ENCODE results near the gene DEFB128. TPM values are rescaled to one million over a fixed set of nuclear protein-coding genes. Genes with fewer than 3 reads are reported as not detected.
"Not testable (repeated sequence)": the region's sequence is repeated elsewhere in the genome, so short reads cannot be mapped to it uniquely, and the experiment has no call there.

DEFB128 gene
- total RNA-seq, 5 donors from 2014 or later (not counting 1 experiment from before 2014, with no cell fraction given): not detected

GRCh38 chr20:210809-211502, 21.4 kb upstream of the DEFB128 start:
- Mint-ChIP-seq H3K27me3 (no peaks in the 10 kb centered on the region), H3K27ac (no peak overlapping the region), H3K36me3 (no peaks in the 10 kb centered on the region), H3K4me3 (no peak overlapping the region), H3K4me1 (no peaks in the 10 kb centered on the region), H3K9me3 (no peaks in the 10 kb centered on the region)
- no peaks in the 10 kb centered on the region for H3K9me3 ChIP-seq
- ChIA-PET CTCF (interaction anchor here (0.9 to 1.4 kb wide), 2 partner anchors 55 to 120 kb away, joined by 3 to 4 read pairs; no protein-coding TSS in a partner anchor), POLR2A (no interaction called here)
- no peaks in the 10 kb centered on the region for H3K36me3 ChIP-seq (ENCODE audit: control insufficient read depth in 2 of 2, extremely low read depth in 1 of 2, insufficient read depth in 1 of 2, low read length in 1 of 2)
- ATAC-seq (replicated peaks in 1 of 4) (no peak), DNase-seq (no peak)
- no peak overlapping the region for H3K27ac ChIP-seq (ENCODE audit: low read length)
- no peak overlapping the region for H3K4me3 ChIP-seq (ENCODE audit: control insufficient read depth in 1 of 2, extremely low read depth in 1 of 2, low read length in 1 of 2)
- H3K27me3 ChIP-seq (replicated peaks in 1 of 2; ENCODE audit: control insufficient read depth in 2 of 2, extremely low read depth in 1 of 2, insufficient read depth in 2 of 2, low read length in 1 of 2): peaks cover 0 to 3% of the 10 kb centered on the region in 2 experiments
- no peaks in the 10 kb centered on the region for H3K4me1 ChIP-seq (ENCODE audit: control insufficient read depth in 1 of 2, extremely low read depth in 1 of 2, insufficient read depth in 2 of 2, low read length in 2 of 2)
- WGBS (ENCODE audit: insufficient coverage): 64% methylated on average over 4 of the region's 7 CpGs

- 50% methylated on average over 3 of the region's 5 CpGs for WGBS (ENCODE audit: insufficient coverage)
- Histone ChIP-seq H3K4me3 (ENCODE audit: control insufficient read depth in 1 of 2, extremely low read depth in 1 of 2, low read length in 1 of 2) (no peak overlapping the region), H3K27ac (ENCODE audit: low read length) (no peak overlapping the region), H3K9me3 (no peaks in the 10 kb centered on the region), H3K36me3 (ENCODE audit: control insufficient read depth in 2 of 2, extremely low read depth in 1 of 2, insufficient read depth in 1 of 2, low read length in 1 of 2) (no peaks in the 10 kb centered on the region), H3K27me3 (replicated peaks in 1 of 2; ENCODE audit: control insufficient read depth in 2 of 2, extremely low read depth in 1 of 2, insufficient read depth in 2 of 2, low read length in 1 of 2) (no peaks in the 10 kb centered on the region), H3K4me1 (ENCODE audit: control insufficient read depth in 1 of 2, extremely low read depth in 1 of 2, insufficient read depth in 2 of 2, low read length in 2 of 2) (no peaks in the 10 kb centered on the region)
- no peaks in the 10 kb centered on the region for H3K36me3 Mint-ChIP-seq
- H3K27me3 Mint-ChIP-seq: peaks cover 0 to 2% of the 10 kb centered on the region in 2 donors
- no peak overlapping the region for H3K4me3 Mint-ChIP-seq
- ATAC-seq (replicated peaks in 1 of 4) (peak; percentile 74 to 91 (median 83)), DNase-seq (peak in 14 of 35 experiments; percentile 1 to 65 (median 10))
- no peak overlapping the region for H3K27ac Mint-ChIP-seq
- no peaks in the 10 kb centered on the region for H3K9me3 Mint-ChIP-seq
- H3K4me1 Mint-ChIP-seq: no peaks in the 10 kb centered on the region
- CTCF ChIA-PET: interaction anchor here (0.6 to 2.7 kb wide), 3 partner anchors 58 to 122 kb away, joined by 3 to 10 read pairs (median 4); no protein-coding TSS in a partner anchor
- POLR2A ChIA-PET: no interaction called here
Measured at GRCh38 chr20:208942-209566, 19.5 kb upstream of the DEFB128 start.

GRCh38 chr20:203630-204029, 14.1 kb upstream of the DEFB128 start:
- H3K27ac Mint-ChIP-seq; H3K4me3 ChIP-seq (ENCODE audit: control insufficient read depth in 1 of 2, extremely low read depth in 1 of 2, low read length in 1 of 2); H3K9me3 ChIP-seq; CTCF ChIA-PET; H3K4me1 ChIP-seq (ENCODE audit: control insufficient read depth in 1 of 2, extremely low read depth in 1 of 2, insufficient read depth in 2 of 2, low read length in 2 of 2); H3K27ac ChIP-seq (ENCODE audit: low read length); H3K36me3 ChIP-seq (ENCODE audit: control insufficient read depth in 2 of 2, extremely low read depth in 1 of 2, insufficient read depth in 1 of 2, low read length in 1 of 2); H3K4me3 Mint-ChIP-seq; H3K36me3 Mint-ChIP-seq; H3K27me3 ChIP-seq (replicated peaks in 1 of 2; ENCODE audit: control insufficient read depth in 2 of 2, extremely low read depth in 1 of 2, insufficient read depth in 2 of 2, low read length in 1 of 2); ATAC-seq (replicated peaks in 1 of 4); H3K9me3 Mint-ChIP-seq; H3K4me1 Mint-ChIP-seq; DNase-seq; POLR2A ChIA-PET: not testable (repeated sequence)
- H3K27me3 Mint-ChIP-seq: peaks cover 8 to 21% of the 10 kb centered on the region in 2 donors
- no CpG with 5 or more reads among the region's 4 CpGs for WGBS (ENCODE audit: insufficient coverage)

- H3K4me3 Mint-ChIP-seq: no peak overlapping the region
Measured at GRCh38 chr20:199996-200395, 10.5 kb upstream of the DEFB128 start.

GRCh38 chr20:198225-198624, 8.7 kb upstream of the DEFB128 start:
- H3K4me1 Mint-ChIP-seq: no peaks in the 10 kb centered on the region
- no peak for DNase-seq
- ATAC-seq (replicated peaks in 1 of 4): no peak
- peaks cover 0 to 4% (median 3%) of the 10 kb centered on the region in 3 donors for H3K9me3 Mint-ChIP-seq
- no CpG with 5 or more reads among the region's 1 CpG for WGBS (ENCODE audit: insufficient coverage)
- Histone ChIP-seq H3K27ac (ENCODE audit: low read length) (no peak overlapping the region), H3K4me3 (ENCODE audit: control insufficient read depth in 1 of 2, extremely low read depth in 1 of 2, low read length in 1 of 2) (no peak overlapping the region), H3K36me3 (ENCODE audit: control insufficient read depth in 2 of 2, extremely low read depth in 1 of 2, insufficient read depth in 1 of 2, low read length in 1 of 2) (no peaks in the 10 kb centered on the region), H3K9me3 (no peaks in the 10 kb centered on the region), H3K27me3 (replicated peaks in 1 of 2; ENCODE audit: control insufficient read depth in 2 of 2, extremely low read depth in 1 of 2, insufficient read depth in 2 of 2, low read length in 1 of 2) (peaks cover 2 to 10% of the 10 kb centered on the region in 2 experiments), H3K4me1 (ENCODE audit: control insufficient read depth in 1 of 2, extremely low read depth in 1 of 2, insufficient read depth in 2 of 2, low read length in 2 of 2) (no peaks in the 10 kb centered on the region)
- no peak overlapping the region for H3K27ac Mint-ChIP-seq
- ChIA-PET POLR2A (no interaction called here), CTCF (interaction anchor here in 1 of 2 donors (0.7 kb wide), 1 partner anchor 229 kb away, joined by 4 read pairs; no protein-coding TSS in a partner anchor)
- H3K4me3 Mint-ChIP-seq: no peak overlapping the region
- peaks cover 24% of the 10 kb centered on the region in 2 donors for H3K27me3 Mint-ChIP-seq
- no peaks in the 10 kb centered on the region for H3K36me3 Mint-ChIP-seq

More at GRCh38 chr20:199996-200395, 10.5 kb upstream of the DEFB128 start:
- ATAC-seq (replicated peaks in 1 of 4) (no peak), DNase-seq (no peak)
- CTCF ChIA-PET: interaction anchor here in 1 of 2 donors (0.6 kb wide), 1 partner anchor 140 kb away, joined by 3 read pairs; no protein-coding TSS in a partner anchor
- H3K27ac Mint-ChIP-seq: no peak overlapping the region
- no peaks in the 10 kb centered on the region for H3K4me1 ChIP-seq (ENCODE audit: control insufficient read depth in 1 of 2, extremely low read depth in 1 of 2, insufficient read depth in 2 of 2, low read length in 2 of 2)
- POLR2A ChIA-PET: no interaction called here
- WGBS (ENCODE audit: insufficient coverage): 50% methylated on average over 3 of the region's 4 CpGs
- H3K27me3 ChIP-seq (replicated peaks in 1 of 2; ENCODE audit: control insufficient read depth in 2 of 2, extremely low read depth in 1 of 2, insufficient read depth in 2 of 2, low read length in 1 of 2): peaks cover 2 to 10% of the 10 kb centered on the region in 2 experiments
- H3K4me1 Mint-ChIP-seq: no peaks in the 10 kb centered on the region
- peaks cover 18 to 31% of the 10 kb centered on the region in 2 donors for H3K27me3 Mint-ChIP-seq
- H3K36me3 ChIP-seq (ENCODE audit: control insufficient read depth in 2 of 2, extremely low read depth in 1 of 2, insufficient read depth in 1 of 2, low read length in 1 of 2): no peaks in the 10 kb centered on the region
- no peaks in the 10 kb centered on the region for H3K36me3 Mint-ChIP-seq
- H3K4me3 ChIP-seq (ENCODE audit: control insufficient read depth in 1 of 2, extremely low read depth in 1 of 2, low read length in 1 of 2): no peak overlapping the region
- no peaks in the 10 kb centered on the region for H3K9me3 ChIP-seq
- peaks cover 0 to 4% (median 3%) of the 10 kb centered on the region in 3 donors for H3K9me3 Mint-ChIP-seq
- no peak overlapping the region for H3K27ac ChIP-seq (ENCODE audit: low read length)

- Histone ChIP-seq H3K9me3 (peaks cover 4% of the 10 kb centered on the region), H3K4me3 (ENCODE audit: control insufficient read depth in 1 of 2, extremely low read depth in 1 of 2, low read length in 1 of 2) (no peak overlapping the region), H3K4me1 (ENCODE audit: control insufficient read depth in 1 of 2, extremely low read depth in 1 of 2, insufficient read depth in 2 of 2, low read length in 2 of 2) (no peaks in the 10 kb centered on the region), H3K27me3 (replicated peaks in 1 of 2; ENCODE audit: control insufficient read depth in 2 of 2, extremely low read depth in 1 of 2, insufficient read depth in 2 of 2, low read length in 1 of 2) (peaks cover 0 to 3% of the 10 kb centered on the region in 2 experiments), H3K27ac (ENCODE audit: low read length) (no peak overlapping the region), H3K36me3 (ENCODE audit: control insufficient read depth in 2 of 2, extremely low read depth in 1 of 2, insufficient read depth in 1 of 2, low read length in 1 of 2) (no peaks in the 10 kb centered on the region)
- Mint-ChIP-seq H3K4me1 (no peaks in the 10 kb centered on the region), H3K4me3 (no peak overlapping the region), H3K36me3 (peaks cover 3% of the 10 kb centered on the region), H3K27me3 (peaks cover 37 to 66% of the 10 kb centered on the region in 2 donors), H3K27ac (no peak overlapping the region), H3K9me3 (peaks cover 14 to 20% (median 14%) of the 10 kb centered on the region in 3 donors)
- POLR2A ChIA-PET: no interaction called here
- WGBS (ENCODE audit: insufficient coverage): no CpG with 5 or more reads among the region's 2 CpGs
- ATAC-seq (replicated peaks in 1 of 4) (no peak), DNase-seq (no peak)
- CTCF ChIA-PET: no interaction called here
Measured at GRCh38 chr20:187733-188132, 1.8 kb downstream of the DEFB128 start.

Data from T-cell (primary cell).